IMR-90 (cell line): Measurements from ENCODE around the gene EFCAB8. TPM values are rescaled to one million over a fixed set of nuclear protein-coding genes. Genes with fewer than 3 reads are reported as not detected.

Experiments used
- ATAC-seq: fragments of 200-7000 bp; cut with Tn5 transposase; 2 replicates; pipeline ENCODE4 v1.9.1; 2020; ENCODE audit warnings: low read depth, mild to moderate bottlenecking, moderate library complexity
- BruUV-seq: library from RNA; stranded (reverse); fragments of 400-500 nt; replicated peaks from 2 replicates; lab custom pipeline; 2021; lab: Mats Ljungman, UMichigan
- CTCF ChIA-PET: fragments of 300-600 bp; formaldehyde crosslinking; extraction: SDS; loops from one replicate; lab custom pipeline; 2021; ENCODE audit warnings: antibody characterized with exemption; lab: Yijun Ruan, JAX
- POLR2A ChIA-PET: fragments of 300-600 bp; sonication (Branson Sonifier 250); formaldehyde crosslinking; loops from one replicate; lab custom pipeline; 2022; ENCODE audit warnings: antibody characterized with exemption; ENCODE audit not compliant: unreplicated experiment; lab: Charles Lee
- DNase-seq: peaks from one replicate; pipeline ENCODE4 v3.0.0; 2013
- H2AFZ ChIP-seq: replicated peaks from 2 replicates; pipeline ENCODE3; 2013; ENCODE audit warnings: low read length, mild to moderate bottlenecking; ENCODE audit not compliant: poor library complexity
- H2AK5ac ChIP-seq: 2 replicates; pipeline ENCODE4 v1.6.1; 2013; ENCODE audit warnings: low read depth, low read length, inconsistent platforms
- H2AK9ac ChIP-seq: replicated peaks from 2 replicates; pipeline ENCODE3; 2013; ENCODE audit warnings: mild to moderate bottlenecking, low read depth, low read length, moderate library complexity; ENCODE audit not compliant: poor library complexity
- H2BK120ac ChIP-seq: 2 replicates; pipeline ENCODE4 v1.6.1; 2013; ENCODE audit warnings: low read depth, low read length, inconsistent platforms
- H2BK15ac ChIP-seq: 3 replicates; pipeline ENCODE4 v1.6.1; 2013; ENCODE audit warnings: low read depth, low read length, inconsistent platforms
- H2BK20ac ChIP-seq: 2 replicates; pipeline ENCODE4 v1.6.1; 2013; ENCODE audit warnings: low read depth, mild to moderate bottlenecking, inconsistent platforms, low read length, moderate library complexity
- H2BK5ac ChIP-seq: 2 replicates; pipeline ENCODE4 v1.6.1; 2013; ENCODE audit warnings: mild to moderate bottlenecking, low read depth, low read length, inconsistent platforms; ENCODE audit not compliant: poor library complexity, severe bottlenecking
- H3K14ac ChIP-seq: replicated peaks from 2 replicates; pipeline ENCODE4 v1.6.1; 2013; ENCODE audit warnings: low read depth, low read length, inconsistent platforms
- H3K18ac ChIP-seq: 2 replicates; pipeline ENCODE4 v1.6.1; 2013; ENCODE audit warnings: low read depth, low read length, control low read depth
- H3K23ac ChIP-seq: 2 replicates; pipeline ENCODE4 v1.6.1; 2013; ENCODE audit warnings: low read depth, low read length, inconsistent platforms
- H3K27ac ChIP-seq: 2 replicates; pipeline ENCODE4 v1.5.1; 2013; ENCODE audit warnings: mild to moderate bottlenecking, control low read depth, low read length; ENCODE audit not compliant: insufficient read depth
- H3K27me3 ChIP-seq: 2 replicates; pipeline ENCODE4 v1.6.1; 2013; ENCODE audit warnings: low read length; ENCODE audit not compliant: control insufficient read depth, insufficient read depth
- H3K36me3 ChIP-seq: 2 replicates; pipeline ENCODE4 v1.6.1; 2013; ENCODE audit warnings: low read length, mixed read lengths; ENCODE audit not compliant: control insufficient read depth, insufficient read depth
- H3K4ac ChIP-seq: 2 replicates; pipeline ENCODE4 v1.6.1; 2013; ENCODE audit warnings: low read depth, low read length, inconsistent platforms
- H3K4me1 ChIP-seq: 2 replicates; pipeline ENCODE4 v1.6.1; 2013; ENCODE audit warnings: low read length, mixed read lengths; ENCODE audit not compliant: control insufficient read depth, insufficient read depth
- H3K4me2 ChIP-seq: 2 replicates; pipeline ENCODE4 v1.6.1; 2013; ENCODE audit warnings: low read depth, mild to moderate bottlenecking, control low read depth, low read length, moderate library complexity
- H3K4me3 ChIP-seq: 2 replicates; pipeline ENCODE4 v1.5.1; 2013; ENCODE audit warnings: low read depth, mild to moderate bottlenecking, control low read depth, low read length, moderate library complexity; ENCODE audit not compliant: insufficient read depth
- H3K56ac ChIP-seq: 2 replicates; pipeline ENCODE4 v1.6.1; 2013; ENCODE audit warnings: low read length, inconsistent platforms; ENCODE audit not compliant: insufficient read depth; ENCODE audit errors: extremely low read depth
- H3K79me1 ChIP-seq, 2 experiments: 2 replicates each; pipeline ENCODE4 v1.6.1; 2013; ENCODE audit warnings: low read length in 2 of 2, inconsistent platforms in 1 of 2, low read depth in 1 of 2
- H3K9ac ChIP-seq: 2 replicates; pipeline ENCODE4 v1.6.1; 2013; ENCODE audit warnings: low read depth, low read length, control low read depth
- H3K9me1 ChIP-seq: 2 replicates; pipeline ENCODE4 v1.6.1; 2013; ENCODE audit warnings: low read length, inconsistent platforms; ENCODE audit not compliant: insufficient read depth
- H3K9me3 ChIP-seq: 2 replicates; pipeline ENCODE4 v1.6.1; 2013; ENCODE audit warnings: low read length; ENCODE audit not compliant: control insufficient read depth, insufficient read depth
- H4K20me1 ChIP-seq: 2 replicates; pipeline ENCODE4 v1.6.1; 2013; ENCODE audit warnings: low read length, inconsistent platforms; ENCODE audit not compliant: insufficient read depth
- H4K5ac ChIP-seq: 2 replicates; pipeline ENCODE4 v1.6.1; 2013; ENCODE audit warnings: mild to moderate bottlenecking, low read depth, low read length, control low read depth
- H4K8ac ChIP-seq, 2 experiments: 2 replicates each; pipeline ENCODE4 v1.6.1; 2013; ENCODE audit warnings: low read depth in 2 of 2, low read length in 2 of 2, control low read depth in 1 of 2, inconsistent platforms in 1 of 2
- H4K91ac ChIP-seq: 2 replicates; pipeline ENCODE4 v1.6.1; 2013; ENCODE audit warnings: low read depth, low read length, inconsistent platforms; ENCODE audit not compliant: insufficient read depth
- CEBPB ChIP-seq: IDR thresholded peaks from 2 replicates; pipeline ENCODE4 v1.6.1; 2012; ENCODE audit warnings: low read depth, low read length, improper control_type of control experiment
- RCOR1 ChIP-seq: IDR thresholded peaks from 2 replicates; pipeline ENCODE4 v1.6.1; 2012; ENCODE audit warnings: mild to moderate bottlenecking, low read length, improper control_type of control experiment; ENCODE audit not compliant: insufficient replicate concordance
- RFX5 ChIP-seq: IDR thresholded peaks from 2 replicates; pipeline ENCODE4 v1.8.0; 2012; ENCODE audit warnings: low read depth, mild to moderate bottlenecking, low read length, moderate library complexity
- WGBS, 2 experiments: methylation state at CpG; one replicate each; pipeline versions ENCODE4 v1.1.5 to v1.1.7; 2013; ENCODE audit warnings: missing lambda C conversion rate in 2 of 2; ENCODE audit not compliant: insufficient read length in 1 of 2; ENCODE audit errors: extremely low coverage in 2 of 2; 5-methylcytosine and 5-hydroxymethylcytosine counted together
- dilution Hi-C: fragments of 300-500 bp; cut with HindIII; formaldehyde crosslinking; loops from one replicate; pipeline ENCODE4 v1.14.3; 2018; ENCODE audit warnings: low sequenced_read_pairs; ENCODE audit not compliant: unreplicated experiment
- in situ Hi-C: fragments of 300-500 bp; cut with MboI; formaldehyde crosslinking; loops from 3 replicates; pipeline ENCODE4 v1.14.3; 2019; ENCODE audit warnings: low sequenced_read_pairs, inconsistent platforms, mixed read lengths
- intact Hi-C: fragments of 100-400 bp; cut with micrococcal nuclease; formaldehyde crosslinking; loops from 2 replicates; pipeline ENCODE4 v1.10.0; 2022
- polyA plus RNA-seq, 3 experiments: library from polyadenylated mRNA; depleted of rRNA; stranded (reverse); fragments of >200 nt; gene quantifications; 2 replicates each; pipeline ENCODE4 v1.2.3, GENCODE V29; 2012; ENCODE audit warnings: low replicate concordance in 1 of 3
- total RNA-seq: library from RNA; depleted of rRNA; stranded (reverse); fragments of >200 nt; gene quantifications from 2 replicates; pipeline ENCODE4 v1.2.3, GENCODE V29; 2012
- TF ChIP-seq, protein P1 (sequence below): fragments of 150-350 bp; IDR thresholded peaks from 2 replicates; pipeline ENCODE4 v1.6.1; 2017; ENCODE audit warnings: mild to moderate bottlenecking, antibody characterized with exemption, low read length, low read depth
- TF ChIP-seq, protein P2 (sequence below): fragments of 150-350 bp; IDR thresholded peaks from 2 replicates; pipeline ENCODE4 v1.6.1; 2016; ENCODE audit warnings: low read depth, mild to moderate bottlenecking, low read length, moderate library complexity, borderline replicate concordance

EFCAB8 gene
- total and polyA plus RNA-seq, 2 of the 4 experiments (the other 2 are of a cell fraction), result not detected

DNA sequence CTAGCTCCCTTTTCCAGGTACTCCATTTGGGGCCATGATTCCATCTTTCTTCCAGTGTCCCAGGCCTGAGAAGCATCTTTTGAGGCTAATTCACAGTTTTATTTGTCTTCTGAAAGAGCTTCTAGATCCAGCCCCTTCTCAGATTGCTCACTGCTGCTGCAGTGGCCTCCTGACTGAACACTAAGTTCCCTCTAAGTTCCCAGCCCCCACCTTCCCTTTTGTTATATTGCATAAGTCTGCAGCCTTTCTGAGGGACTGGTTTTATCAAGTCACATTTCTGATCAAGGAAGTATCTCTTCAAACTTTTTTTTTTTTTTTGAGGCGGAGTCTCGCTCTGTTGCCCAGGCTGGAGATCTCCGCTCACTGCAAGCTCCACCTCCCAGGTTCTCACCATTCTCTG lies 28.3 kb upstream of the EFCAB8 start:
- Histone ChIP-seq H2BK15ac (no peak overlapping the region), H2BK5ac (no peak overlapping the region), H3K79me1 (peaks cover 11 to 60% of the 10 kb centered on the region in 2 experiments), H3K23ac (no peak overlapping the region), H2BK120ac (no peak overlapping the region), H3K4me1 (peaks cover 15% of the 10 kb centered on the region), H2AFZ (no peak overlapping the region), H3K56ac (no peak overlapping the region), H4K20me1 (peaks cover 75% of the 10 kb centered on the region), H4K5ac (no peak overlapping the region), H3K4me2 (no peak overlapping the region), H3K27ac (no peak overlapping the region), H2BK20ac (no peak overlapping the region), H3K9ac (no peak overlapping the region), H3K9me1 (peaks cover 3% of the 10 kb centered on the region; the same call in 1 of the 2 replicates), H2AK5ac (no peak overlapping the region), H3K18ac (no peak overlapping the region), H3K27me3 (no peaks in the 10 kb centered on the region), H2AK9ac (no peak overlapping the region), H4K8ac (no peak overlapping the region), H3K36me3 (peaks cover 32% of the 10 kb centered on the region), H3K14ac (no peak overlapping the region), H3K9me3 (no peaks in the 10 kb centered on the region), H3K4me3 (no peak overlapping the region), H4K91ac (no peak overlapping the region), H3K4ac (no peak overlapping the region)
- no CpG with 5 or more reads among the region's 3 CpGs for WGBS, 2 experiments
- DNase-seq (peak; percentile 34), ATAC-seq (peak; percentile 50; the same call in 1 of the 2 replicates)
- dilution Hi-C loops (no loop called here), intact Hi-C loops (no loop called here), in situ Hi-C loops (no loop called here)
- ChIA-PET POLR2A (no interaction called here), CTCF (no interaction called here)
- TF ChIP-seq, protein P1, sequence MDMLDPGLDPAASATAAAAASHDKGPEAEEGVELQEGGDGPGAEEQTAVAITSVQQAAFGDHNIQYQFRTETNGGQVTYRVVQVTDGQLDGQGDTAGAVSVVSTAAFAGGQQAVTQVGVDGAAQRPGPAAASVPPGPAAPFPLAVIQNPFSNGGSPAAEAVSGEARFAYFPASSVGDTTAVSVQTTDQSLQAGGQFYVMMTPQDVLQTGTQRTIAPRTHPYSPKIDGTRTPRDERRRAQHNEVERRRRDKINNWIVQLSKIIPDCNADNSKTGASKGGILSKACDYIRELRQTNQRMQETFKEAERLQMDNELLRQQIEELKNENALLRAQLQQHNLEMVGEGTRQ, result no peak
- TF ChIP-seq, protein P2, sequence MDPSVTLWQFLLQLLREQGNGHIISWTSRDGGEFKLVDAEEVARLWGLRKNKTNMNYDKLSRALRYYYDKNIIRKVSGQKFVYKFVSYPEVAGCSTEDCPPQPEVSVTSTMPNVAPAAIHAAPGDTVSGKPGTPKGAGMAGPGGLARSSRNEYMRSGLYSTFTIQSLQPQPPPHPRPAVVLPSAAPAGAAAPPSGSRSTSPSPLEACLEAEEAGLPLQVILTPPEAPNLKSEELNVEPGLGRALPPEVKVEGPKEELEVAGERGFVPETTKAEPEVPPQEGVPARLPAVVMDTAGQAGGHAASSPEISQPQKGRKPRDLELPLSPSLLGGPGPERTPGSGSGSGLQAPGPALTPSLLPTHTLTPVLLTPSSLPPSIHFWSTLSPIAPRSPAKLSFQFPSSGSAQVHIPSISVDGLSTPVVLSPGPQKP, result no peak
- no peak for TF ChIP-seq RFX5
- no peak for TF ChIP-seq CEBPB
- no peak for TF ChIP-seq RCOR1
- BruUV-seq, result no TSS peak
